Adipocyte (in vitro differentiated cells): Measurements from ENCODE around the gene IGSF8.
A peak's percentile ranks its signal among the peaks of the same experiment; 100 is the strongest.

ENCODE experiments used
- DNase-seq: peaks from one replicate; pipeline ENCODE4 v3.0.0-alpha.2; 2015; ENCODE audit warnings: low read depth
- H3K27me3 ChIP-seq: replicated peaks from 2 replicates; pipeline ENCODE4 v1.7.0; 2013; ENCODE audit warnings: mild to moderate bottlenecking, low read length, moderate library complexity; ENCODE audit not compliant: control insufficient read depth, insufficient read depth
- H3K36me3 ChIP-seq: 2 replicates; pipeline ENCODE4 v1.7.0; 2013; ENCODE audit warnings: low read length, mild to moderate bottlenecking, moderate library complexity; ENCODE audit not compliant: control insufficient read depth, insufficient read depth, severe bottlenecking
- H3K4me1 ChIP-seq: 2 replicates; pipeline ENCODE4 v1.7.0; 2013; ENCODE audit warnings: mild to moderate bottlenecking, low read length, moderate library complexity; ENCODE audit not compliant: control insufficient read depth, insufficient read depth
- H3K4me3 ChIP-seq: 2 replicates; pipeline ENCODE4 v1.7.0; 2013; ENCODE audit warnings: mild to moderate bottlenecking, low read length, moderate library complexity
- H3K9ac ChIP-seq: 2 replicates; pipeline ENCODE4 v1.7.0; 2013; ENCODE audit warnings: mild to moderate bottlenecking, low read length, moderate library complexity
- H3K9me3 ChIP-seq: 2 replicates; pipeline ENCODE4 v1.7.0; 2013; ENCODE audit warnings: mild to moderate bottlenecking, low read length, moderate library complexity; ENCODE audit not compliant: control insufficient read depth

Gene IGSF8

DNA sequence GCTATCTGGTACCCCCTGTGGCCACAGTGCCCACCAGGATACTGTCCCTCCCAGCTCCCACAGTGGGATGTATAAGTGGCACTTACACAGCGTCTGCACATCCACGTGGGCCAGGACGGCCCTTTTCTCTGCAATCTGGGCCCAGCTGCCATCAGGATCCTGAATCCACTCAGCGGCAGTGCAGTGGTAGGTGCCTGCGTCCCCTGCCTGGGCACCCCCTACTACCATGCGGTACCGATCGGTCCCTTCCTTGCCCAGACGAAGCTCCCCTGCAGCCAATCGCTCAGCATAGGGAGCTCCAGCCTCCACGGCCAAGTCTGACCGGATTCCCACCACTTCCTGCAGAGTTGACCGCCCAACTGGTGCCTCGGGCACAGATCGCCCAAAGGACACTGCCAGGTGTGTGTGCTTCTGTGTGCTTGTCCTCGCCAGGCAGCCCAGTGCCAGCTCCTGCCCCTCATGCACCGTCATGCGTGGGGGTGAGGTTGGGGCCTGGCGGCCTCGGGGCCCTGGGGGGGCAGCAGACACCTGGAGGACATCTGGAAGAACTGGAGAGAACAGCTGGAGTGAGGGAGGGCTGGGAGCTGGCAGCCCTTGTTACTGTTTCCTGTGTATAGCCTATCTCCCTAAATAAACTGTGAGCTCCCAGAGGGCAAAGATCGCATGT lies 4.7 kb downstream of the IGSF8 start:
- Histone ChIP-seq H3K9me3 (no peaks in the 10 kb centered on the region), H3K36me3 (peaks cover 18% of the 10 kb centered on the region), H3K9ac (no peak overlapping the region), H3K4me1 (peaks cover 16% of the 10 kb centered on the region), H3K27me3 (no peaks in the 10 kb centered on the region), H3K4me3 (no peak overlapping the region)
- no peak for DNase-seq

DNA sequence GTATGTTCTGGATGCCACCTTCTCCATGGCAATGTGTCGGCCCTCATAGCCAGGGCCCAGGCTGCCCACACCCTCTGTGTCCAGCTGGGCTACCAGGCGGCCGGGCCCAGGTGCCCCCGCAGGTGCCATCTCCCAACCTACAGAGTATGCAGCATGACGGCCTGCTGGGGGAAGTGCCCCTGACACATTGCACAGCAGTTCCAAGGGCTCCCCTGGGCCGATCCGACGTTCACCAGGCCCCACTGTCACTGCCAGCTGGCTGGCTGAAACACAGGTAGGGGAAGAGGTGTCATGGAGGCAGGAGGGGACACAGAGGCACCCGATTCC lies 5.4 kb downstream of the IGSF8 start:
- H3K9ac ChIP-seq = no peak overlapping the region
- H3K9me3 ChIP-seq = no peaks in the 10 kb centered on the region
- no peak overlapping the region for H3K4me3 ChIP-seq
- peaks cover 16% of the 10 kb centered on the region for H3K4me1 ChIP-seq
- DNase-seq = no peak
- H3K36me3 ChIP-seq = peaks cover 18% of the 10 kb centered on the region
- H3K27me3 ChIP-seq = no peaks in the 10 kb centered on the region

- DNase-seq = no peak
- no peak overlapping the region for H3K9ac ChIP-seq
Measured at GRCh38 chr1:160092366-160093068, 5.9 kb downstream of the IGSF8 start.

DNA sequence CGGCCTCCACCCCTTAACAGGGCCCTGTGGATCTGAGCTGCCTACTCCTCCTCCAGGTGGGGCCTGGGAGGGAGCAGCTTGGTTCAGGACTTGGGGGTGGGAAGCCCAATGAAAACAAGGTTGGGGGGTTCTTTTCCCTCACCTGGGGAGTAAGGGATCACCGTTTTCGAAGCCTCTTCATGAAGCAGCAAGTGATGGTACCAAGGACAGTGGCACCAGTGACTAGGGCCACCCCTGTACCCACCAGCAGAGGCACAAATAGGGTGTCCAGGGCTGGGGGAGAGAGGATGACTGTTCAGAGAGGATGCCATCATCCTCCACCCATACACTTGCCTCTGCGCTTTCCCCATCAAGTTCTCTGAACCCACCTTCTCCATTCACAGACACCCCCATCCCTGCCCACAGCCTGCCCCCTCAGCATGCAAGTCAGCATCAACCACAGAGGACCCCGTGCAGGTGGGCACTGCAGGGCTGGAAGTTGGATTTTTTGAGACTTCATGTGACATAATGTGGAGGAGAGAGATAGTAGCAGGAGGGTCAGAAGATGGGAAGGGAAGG lies 6.7 kb downstream of the IGSF8 start:
- H3K9ac ChIP-seq = no peak overlapping the region
- H3K27me3 ChIP-seq = no peaks in the 10 kb centered on the region

More at GRCh38 chr1:160092366-160093068, 5.9 kb downstream of the IGSF8 start:
- Histone ChIP-seq H3K36me3 (peaks cover 18% of the 10 kb centered on the region), H3K4me1 (peaks cover 11% of the 10 kb centered on the region), H3K4me3 (no peak overlapping the region), H3K9me3 (no peaks in the 10 kb centered on the region), H3K27me3 (no peaks in the 10 kb centered on the region)

GRCh38 chr1:160090760-160091159 lies 7.7 kb downstream of the IGSF8 start:
- Histone ChIP-seq H3K36me3 (peaks cover 18% of the 10 kb centered on the region), H3K27me3 (no peaks in the 10 kb centered on the region), H3K9me3 (no peaks in the 10 kb centered on the region), H3K9ac (no peak overlapping the region), H3K4me3 (no peak overlapping the region), H3K4me1 (no peaks in the 10 kb centered on the region)
- no peak for DNase-seq

More for the DNA sequence above, 6.7 kb downstream of the IGSF8 start:
- DNase-seq = no peak
- Histone ChIP-seq H3K9me3 (no peaks in the 10 kb centered on the region), H3K36me3 (peaks cover 18% of the 10 kb centered on the region), H3K4me1 (peaks cover 3% of the 10 kb centered on the region), H3K4me3 (no peak overlapping the region)

- Histone ChIP-seq H3K9me3 (no peaks in the 10 kb centered on the region), H3K9ac (no peak overlapping the region), H3K4me1 (no peaks in the 10 kb centered on the region), H3K27me3 (no peaks in the 10 kb centered on the region), H3K36me3 (peaks cover 18% of the 10 kb centered on the region), H3K4me3 (no peak overlapping the region)
- no peak for DNase-seq
Measured at GRCh38 chr1:160089883-160090282, 8.5 kb downstream of the IGSF8 start.

DNA sequence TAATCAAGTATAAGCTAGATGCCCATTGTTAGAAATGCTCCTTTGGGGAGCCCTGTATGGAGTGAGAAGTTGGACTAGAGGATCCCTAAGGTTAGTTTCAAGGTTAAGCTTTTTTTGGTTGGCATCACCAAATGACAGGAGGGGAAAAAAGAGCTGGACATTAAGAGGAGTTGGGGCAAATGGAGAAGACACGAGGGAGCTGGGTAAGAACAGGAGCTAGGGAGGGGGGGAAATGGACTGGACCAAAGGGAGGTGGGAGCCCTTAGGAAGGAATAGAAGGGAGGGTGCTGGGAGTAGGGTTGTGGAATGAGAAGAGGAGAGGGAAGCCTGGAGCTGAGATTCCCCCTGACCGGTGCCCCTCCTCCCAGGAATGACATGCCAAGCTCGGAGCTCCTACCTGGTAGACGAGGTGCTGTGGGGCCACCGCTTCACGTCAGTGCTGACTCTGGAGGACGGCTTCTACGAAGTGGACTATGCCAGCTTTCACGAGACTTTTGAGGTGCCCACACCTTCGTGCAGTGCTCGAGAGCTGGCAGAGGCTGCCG lies 11.2 kb downstream of the IGSF8 start:
- H3K4me1 ChIP-seq = no peaks in the 10 kb centered on the region
- no peaks in the 10 kb centered on the region for H3K9me3 ChIP-seq
- H3K4me3 ChIP-seq = no peak overlapping the region
- peaks cover 15% of the 10 kb centered on the region for H3K27me3 ChIP-seq
- H3K36me3 ChIP-seq = peaks cover 3% of the 10 kb centered on the region
- no peak for DNase-seq
- no peak overlapping the region for H3K9ac ChIP-seq

DNA sequence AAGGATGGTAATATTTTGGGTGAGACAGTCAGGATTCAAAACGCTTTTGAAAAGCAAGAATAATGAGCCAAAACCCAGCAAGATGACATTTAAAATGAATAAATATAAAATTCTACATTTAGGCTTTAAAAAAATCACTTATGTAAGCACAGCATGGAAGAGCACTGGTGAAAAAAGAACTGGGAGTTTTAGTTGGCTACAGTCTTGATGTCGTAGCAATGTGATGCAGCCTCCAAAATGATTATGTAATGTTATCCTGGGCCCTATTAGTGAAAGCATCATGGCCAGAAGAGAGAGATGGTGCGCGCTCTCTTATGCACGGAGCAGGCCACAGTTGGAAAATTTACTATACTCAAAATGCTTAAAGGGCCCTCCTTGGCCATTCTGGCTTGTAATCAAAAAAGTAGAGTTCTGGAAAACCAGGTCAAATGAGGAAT lies 11.9 kb downstream of the IGSF8 start:
- no peak overlapping the region for H3K4me3 ChIP-seq
- H3K27me3 ChIP-seq = peaks cover 22% of the 10 kb centered on the region
- no peaks in the 10 kb centered on the region for H3K4me1 ChIP-seq
- no peaks in the 10 kb centered on the region for H3K9me3 ChIP-seq
- H3K9ac ChIP-seq = no peak overlapping the region
- DNase-seq = no peak
- peaks cover 3% of the 10 kb centered on the region for H3K36me3 ChIP-seq

DNA sequence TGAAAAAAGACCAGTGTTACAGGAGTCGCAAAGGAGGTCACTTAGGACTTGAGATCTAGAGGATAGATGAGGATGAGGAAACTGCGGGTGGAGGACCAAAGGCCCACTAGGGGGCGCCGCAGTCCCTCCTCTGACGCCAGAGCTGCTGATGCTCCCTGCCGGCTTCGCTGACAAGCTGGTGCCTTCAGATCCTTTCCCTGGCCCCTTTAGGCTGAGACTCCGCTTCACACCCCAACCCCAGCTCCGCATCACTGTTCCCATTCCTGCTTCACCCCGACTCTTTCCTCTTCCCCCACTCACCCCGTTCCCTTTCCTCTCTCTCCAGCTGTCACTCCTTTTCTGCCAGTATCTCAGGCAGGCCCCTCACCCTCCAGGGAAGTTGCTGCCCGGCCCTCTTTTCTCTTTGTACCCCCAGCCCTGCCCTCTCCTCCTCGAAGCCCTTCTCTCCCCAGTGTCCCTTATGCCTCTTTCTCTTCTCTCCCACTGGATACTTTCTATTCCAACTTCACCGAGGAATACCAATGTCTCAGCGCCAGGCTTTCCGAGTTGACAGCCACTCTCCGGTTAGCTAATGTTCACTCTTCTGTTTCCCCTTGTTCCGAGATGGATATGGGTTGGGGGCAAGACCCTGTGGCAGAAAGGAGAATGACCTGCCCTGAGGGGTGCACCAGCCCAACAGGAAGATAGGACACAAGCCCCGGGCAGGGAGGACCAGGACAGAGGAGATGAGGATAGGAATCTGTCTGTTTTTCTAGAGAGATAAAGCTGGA lies 12.5 kb downstream of the IGSF8 start:
- peaks cover 3% of the 10 kb centered on the region for H3K36me3 ChIP-seq
- H3K4me1 ChIP-seq = no peaks in the 10 kb centered on the region
- no peaks in the 10 kb centered on the region for H3K9me3 ChIP-seq
- peak; percentile 88 for DNase-seq
- H3K4me3 ChIP-seq = no peak overlapping the region
- H3K9ac ChIP-seq = no peak overlapping the region
- H3K27me3 ChIP-seq = peaks cover 27% of the 10 kb centered on the region

GRCh38 chr1:160084771-160085321 lies 13.6 kb downstream of the IGSF8 start:
- Histone ChIP-seq H3K4me3 (no peak overlapping the region), H3K36me3 (peaks cover under 1% of the 10 kb centered on the region), H3K9me3 (no peaks in the 10 kb centered on the region), H3K27me3 (peaks cover 37% of the 10 kb centered on the region), H3K9ac (no peak overlapping the region), H3K4me1 (no peaks in the 10 kb centered on the region)
- no peak for DNase-seq
